SIG-M5 treated with dmso at 0.1 percent for 504 hours (cell line): ENCODE measurements around the gene ASB8.

Source experiments
- DNase-seq: peaks from one replicate; lab custom pipeline; 2025; ENCODE audit not compliant: unreplicated experiment; lab: John Stamatoyannopoulos, UW

The ASB8 gene

DNA sequence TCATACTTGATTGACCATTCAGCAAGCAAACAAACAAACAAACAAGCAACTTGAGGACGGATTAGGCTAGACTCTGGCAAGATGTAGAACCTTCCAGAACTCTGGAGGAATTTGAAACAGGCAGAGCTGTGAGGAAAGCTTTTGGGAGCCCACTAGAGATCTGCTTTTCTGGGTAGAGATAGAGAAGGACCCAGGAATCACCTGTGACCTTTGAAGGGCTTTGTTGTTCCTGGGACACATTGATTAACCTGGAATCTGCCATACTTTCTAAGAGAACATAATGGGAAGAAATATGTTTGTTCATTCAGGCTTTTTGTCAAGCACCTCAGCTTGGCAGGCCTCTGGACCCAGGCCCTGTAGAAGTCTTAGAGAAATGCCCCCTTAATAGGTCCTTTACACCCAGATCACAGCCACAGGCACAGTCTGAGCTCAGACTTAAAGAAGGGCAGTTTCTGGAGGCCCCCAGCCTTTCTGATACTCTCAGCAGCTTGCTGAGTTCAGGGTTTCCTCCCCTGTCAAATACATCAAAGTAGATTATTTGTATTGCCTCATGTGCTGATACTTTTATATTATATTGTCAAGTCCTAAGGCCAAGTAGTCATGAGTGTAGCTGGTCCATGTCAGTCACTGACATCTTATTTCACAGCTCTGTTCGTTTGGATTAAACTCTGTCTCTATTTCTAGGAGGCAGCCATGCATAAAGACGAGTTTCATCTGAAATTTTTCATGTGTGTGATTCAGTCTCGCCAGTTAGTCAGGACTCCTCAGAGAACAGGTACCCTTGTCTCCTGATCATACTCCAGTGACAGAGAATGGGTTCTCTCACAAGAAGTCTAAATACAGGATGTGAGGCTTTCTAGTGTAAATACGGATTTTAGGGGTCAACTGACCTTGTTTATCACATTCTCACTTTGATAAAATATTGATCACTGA, 50.4 kb downstream of the ASB8 start:
- no peak for DNase-seq

DNA sequence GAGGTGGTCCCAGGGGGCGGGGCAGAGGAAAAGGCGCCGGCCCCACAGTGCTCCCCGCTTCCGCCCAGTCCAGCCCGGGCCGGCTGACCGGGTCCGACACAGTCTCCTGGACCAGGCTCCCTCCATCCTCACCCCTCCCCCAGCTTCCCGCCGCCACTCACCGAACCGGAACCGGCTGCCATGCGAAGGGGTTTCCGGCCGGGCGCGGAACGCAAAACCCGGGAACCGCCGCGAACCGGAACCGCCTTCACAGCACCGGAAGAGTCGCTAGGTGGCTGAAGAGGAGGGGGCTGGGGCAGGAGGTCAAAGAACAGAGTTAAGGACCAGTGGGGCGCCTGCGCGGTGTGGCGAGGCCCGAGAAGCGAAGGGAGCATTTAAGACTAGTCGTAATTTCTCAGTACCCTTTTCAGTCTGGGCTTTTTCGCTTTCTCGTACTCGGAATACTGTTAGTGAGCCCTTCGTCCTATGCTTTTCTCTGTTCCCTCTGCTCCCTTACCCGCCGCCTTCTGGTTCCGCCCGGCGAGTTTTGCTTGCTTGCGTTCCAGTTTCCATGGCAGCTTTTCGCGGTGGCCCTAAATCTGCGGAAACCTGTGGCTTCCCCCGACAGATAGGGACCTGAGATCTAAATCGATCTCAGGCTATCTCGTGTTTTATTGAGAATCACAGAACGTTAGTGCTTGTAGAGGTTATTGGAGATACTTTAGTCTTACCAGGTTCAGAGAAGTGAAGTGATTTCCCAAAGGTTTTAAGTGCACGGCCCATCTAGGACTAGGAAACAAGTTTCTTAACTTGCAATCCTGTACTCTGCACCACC, 51.2 kb downstream of the ASB8 start, which contains the start of gene SENP1:
SENP1 (minus strand) TSS at position 213 of the 814 bp plus-strand sequence. CDS start 4,607 bp downstream, outside the sequence.
- DNase-seq = peak; percentile 93

DNA sequence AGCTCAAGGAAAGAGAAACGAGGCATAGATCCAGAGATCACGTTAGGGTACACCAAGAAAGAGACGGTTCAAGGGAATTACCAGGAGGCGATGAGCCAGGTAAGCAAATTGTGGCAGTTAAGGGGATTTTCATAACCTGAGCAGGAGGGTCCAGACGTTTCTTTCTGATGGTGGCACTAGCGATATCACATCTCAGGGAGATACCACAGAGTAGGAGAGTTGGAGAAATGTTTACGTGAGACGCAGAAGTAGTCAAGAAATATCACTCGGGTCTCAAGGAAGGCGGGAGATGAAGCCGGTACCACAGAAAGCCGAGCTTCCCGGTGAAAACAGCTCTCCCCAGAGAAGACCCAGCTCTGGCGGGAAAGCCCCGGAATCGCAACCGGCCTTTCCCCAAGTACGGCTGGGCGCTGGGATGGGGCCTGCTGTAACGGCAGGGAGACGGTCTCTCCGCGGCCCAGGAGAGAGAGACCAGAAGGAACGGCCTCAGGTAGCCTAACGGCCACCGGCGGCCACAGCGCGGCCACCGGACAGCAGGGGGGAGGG, 51.9 kb downstream of the ASB8 start:
- DNase-seq = no peak

DNA sequence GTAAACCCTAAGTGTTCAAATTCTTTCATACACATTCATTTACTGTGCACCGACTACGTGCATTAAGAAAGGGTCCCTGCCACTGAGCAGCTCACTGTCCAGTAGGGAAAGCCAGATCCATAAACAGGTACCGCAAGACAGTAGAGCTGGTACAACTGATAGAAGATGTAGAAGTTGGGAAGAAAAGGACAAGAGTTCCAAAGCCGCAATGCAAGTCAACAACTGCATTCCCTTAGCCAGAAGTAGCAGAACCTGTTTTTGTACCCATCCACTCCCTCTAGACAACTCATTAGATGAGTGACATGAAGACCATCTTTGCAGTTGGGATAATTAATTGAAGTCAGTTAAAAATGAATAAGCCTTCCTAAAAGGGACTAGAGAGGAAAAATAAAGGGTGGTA, 52.8 kb downstream of the ASB8 start:
- peak; percentile 23 for DNase-seq
